GM23248 (cell line): ENCODE measurements around the gene DPM1. TPM values are rescaled to one million over a fixed set of nuclear protein-coding genes. Genes with fewer than 3 reads are reported as not detected.

Experiments used
- DNase-seq: peaks from one replicate; pipeline ENCODE4 v3.0.0-alpha.2; 2015
- H2AFZ ChIP-seq: fragments of 200-600 bp; sonication (generic); 2 replicates; pipeline ENCODE4 v1.6.1; 2016; ENCODE audit warnings: antibody characterized with exemption
- H3F3A ChIP-seq: fragments of 200-600 bp; sonication (generic); 2 replicates; pipeline ENCODE4 v1.6.1; 2016; ENCODE audit warnings: mild to moderate bottlenecking, antibody characterized with exemption, mixed run types; ENCODE audit not compliant: insufficient read depth
- H3K27ac ChIP-seq: fragments of 200-600 bp; sonication (generic); 2 replicates; pipeline ENCODE4 v1.5.1; 2016; ENCODE audit warnings: mild to moderate bottlenecking
- H3K27me3 ChIP-seq: fragments of 200-600 bp; sonication (generic); replicated peaks from 2 replicates; pipeline ENCODE4 v1.6.1; 2016; ENCODE audit warnings: mild to moderate bottlenecking; ENCODE audit not compliant: insufficient read depth
- H3K36me3 ChIP-seq: fragments of 200-600 bp; sonication (generic); 2 replicates; pipeline ENCODE4 v1.6.1; 2016; ENCODE audit warnings: low read depth, mild to moderate bottlenecking
- H3K4me1 ChIP-seq: fragments of 200-600 bp; sonication (generic); 2 replicates; pipeline ENCODE4 v1.6.1; 2016; ENCODE audit warnings: mild to moderate bottlenecking; ENCODE audit not compliant: insufficient read depth
- H3K4me2 ChIP-seq: fragments of 200-600 bp; sonication (generic); one replicate; pipeline ENCODE4 v1.6.1; 2016; ENCODE audit warnings: mild to moderate bottlenecking; ENCODE audit not compliant: unreplicated experiment
- H3K4me3 ChIP-seq: fragments of 200-600 bp; sonication (generic); 2 replicates; pipeline ENCODE4 v1.5.1; 2016; ENCODE audit warnings: mild to moderate bottlenecking
- H3K79me2 ChIP-seq: fragments of 200-600 bp; sonication (generic); 2 replicates; pipeline ENCODE4 v1.6.1; 2016; ENCODE audit warnings: mild to moderate bottlenecking; ENCODE audit not compliant: insufficient read depth
- H3K9ac ChIP-seq: fragments of 200-600 bp; sonication (generic); 2 replicates; pipeline ENCODE4 v1.6.1; 2016; ENCODE audit warnings: mild to moderate bottlenecking
- H3K9me2 ChIP-seq: fragments of 200-600 bp; sonication (generic); 2 replicates; pipeline ENCODE4 v1.6.1; 2016; ENCODE audit warnings: mixed run types, mild to moderate bottlenecking, moderate library complexity; ENCODE audit not compliant: insufficient read depth
- H3K9me3 ChIP-seq: fragments of 200-600 bp; sonication (generic); one replicate; pipeline ENCODE4 v1.6.1; 2017; ENCODE audit warnings: low read depth
- H4K20me1 ChIP-seq: fragments of 200-600 bp; sonication (generic); 2 replicates; pipeline ENCODE4 v1.6.0; 2016; ENCODE audit not compliant: insufficient read depth
- EZH2 ChIP-seq: fragments of 200-600 bp; sonication (generic); IDR thresholded peaks from 2 replicates; pipeline ENCODE4 v1.6.1; 2018; ENCODE audit warnings: antibody characterized with exemption, mild to moderate bottlenecking; ENCODE audit not compliant: insufficient read depth, poor library complexity, severe bottlenecking
- EZH2phosphoT487 ChIP-seq: fragments of 200-600 bp; sonication (generic); IDR thresholded peaks from 2 replicates; pipeline ENCODE4 v1.6.1; 2018; ENCODE audit warnings: antibody characterized with exemption, moderate library complexity, mild to moderate bottlenecking, low read depth; ENCODE audit not compliant: insufficient read depth
- WGBS, 2 experiments: methylation state at CpG; one replicate each; pipeline ENCODE4 v1.1.6; 2015 to 2017; ENCODE audit warnings: low lambda C conversion rate in 2 of 2, low coverage in 1 of 2; ENCODE audit errors: missing lambda C conversion rate in 2 of 2; 5-methylcytosine and 5-hydroxymethylcytosine counted together
- in situ Hi-C: fragments of 300-500 bp; cut with MboI; formaldehyde crosslinking; loops from 2 replicates; pipeline ENCODE4 v1.15.0; 2020
- polyA plus RNA-seq: library from polyadenylated mRNA; unstranded; fragments of >200 nt; fragmentation: Nextera tagmentation; extraction: Ambion mirVana; gene quantifications from 2 replicates; pipeline ENCODE4 v1.2.1, GENCODE V29; 2016
- total RNA-seq: library from RNA; depleted of rRNA; stranded (reverse); fragments of >200 nt; shearing (Covaris generic); gene quantifications from 2 replicates; pipeline ENCODE4 v1.2.3, GENCODE V29; 2014

Gene DPM1
- total and polyA plus RNA-seq, 2 experiments from 2014 or later, result 93.1 to 127 TPM

GRCh38 chr20:50904067-50904570, 54.2 kb downstream of the DPM1 start:
- H3F3A ChIP-seq, result peaks cover 45% of the 10 kb centered on the region
- 80 to 81% methylated on average over 6 of the region's 6 CpGs for WGBS, 2 experiments
- no peaks in the 10 kb centered on the region for H3K9me2 ChIP-seq
- no peak overlapping the region for H3K4me3 ChIP-seq
- H2AFZ ChIP-seq, result no peak overlapping the region
- H3K4me2 ChIP-seq, result no peak overlapping the region
- H3K79me2 ChIP-seq, result peaks cover 100% of the 10 kb centered on the region
- H4K20me1 ChIP-seq, result peaks cover 13% of the 10 kb centered on the region; the same call in 1 of the 2 replicates
- in situ Hi-C loops, result no loop called here
- TF ChIP-seq EZH2phosphoT487, result no peak
- no peak for TF ChIP-seq EZH2
- peaks cover 31% of the 10 kb centered on the region for H3K36me3 ChIP-seq
- H3K9me3 ChIP-seq, result no peaks in the 10 kb centered on the region
- H3K27me3 ChIP-seq, result no peaks in the 10 kb centered on the region
- H3K9ac ChIP-seq, result no peak overlapping the region
- DNase-seq, result no peak
- no peaks in the 10 kb centered on the region; the same call in 1 of the 2 replicates for H3K4me1 ChIP-seq
- H3K27ac ChIP-seq, result no peak overlapping the region

GRCh38 chr20:50903353-50904051, 54.8 kb downstream of the DPM1 start:
- 83 to 84% methylated on average over 8 of the region's 8 CpGs for WGBS, 2 experiments
- Histone ChIP-seq H3K9me3 (no peaks in the 10 kb centered on the region), H3K9me2 (no peaks in the 10 kb centered on the region), H3K27ac (no peak overlapping the region), H3F3A (peaks cover 39% of the 10 kb centered on the region), H2AFZ (no peak overlapping the region), H3K36me3 (peaks cover 37% of the 10 kb centered on the region), H3K27me3 (no peaks in the 10 kb centered on the region), H3K79me2 (peaks cover 100% of the 10 kb centered on the region), H4K20me1 (peaks cover 13% of the 10 kb centered on the region; the same call in 1 of the 2 replicates), H3K9ac (no peak overlapping the region), H3K4me3 (no peak overlapping the region), H3K4me1 (no peaks in the 10 kb centered on the region), H3K4me2 (no peak overlapping the region)
- TF ChIP-seq EZH2phosphoT487 (no peak), EZH2 (no peak)
- in situ Hi-C loops, result no loop called here
- DNase-seq, result no peak

- in situ Hi-C loops, result no loop called here
- Histone ChIP-seq H3K4me1 (no peaks in the 10 kb centered on the region), H4K20me1 (peaks cover 13% of the 10 kb centered on the region; the same call in 1 of the 2 replicates), H3K27me3 (no peaks in the 10 kb centered on the region), H3F3A (peaks cover 26% of the 10 kb centered on the region), H3K4me3 (no peak overlapping the region), H3K36me3 (peaks cover 55% of the 10 kb centered on the region), H3K27ac (no peak overlapping the region), H3K79me2 (peaks cover 100% of the 10 kb centered on the region), H2AFZ (no peak overlapping the region), H3K4me2 (no peak overlapping the region), H3K9me3 (no peaks in the 10 kb centered on the region), H3K9ac (no peak overlapping the region), H3K9me2 (no peaks in the 10 kb centered on the region)
- TF ChIP-seq EZH2, result no peak
- TF ChIP-seq EZH2phosphoT487, result no peak
- WGBS, 2 experiments, result 98 to 100% methylated on average over 1 of the region's 1 CpG
- no peak for DNase-seq
These were observed 57.0 kb downstream of the DPM1 start for GRCh38 chr20:50901301-50901700.

GRCh38 chr20:50900261-50900660, 58.1 kb downstream of the DPM1 start:
- Histone ChIP-seq H3K27ac (no peak overlapping the region), H3K4me1 (no peaks in the 10 kb centered on the region), H4K20me1 (peaks cover 11% of the 10 kb centered on the region; the same call in 1 of the 2 replicates), H3K9ac (no peak overlapping the region), H3K27me3 (no peaks in the 10 kb centered on the region), H3K4me2 (no peak overlapping the region), H3K9me2 (no peaks in the 10 kb centered on the region), H3F3A (peaks cover 16% of the 10 kb centered on the region; the same call in 1 of the 2 replicates), H3K4me3 (no peak overlapping the region), H2AFZ (no peak overlapping the region), H3K79me2 (peaks cover 100% of the 10 kb centered on the region), H3K36me3 (peaks cover 55% of the 10 kb centered on the region), H3K9me3 (no peaks in the 10 kb centered on the region)
- no peak for TF ChIP-seq EZH2
- TF ChIP-seq EZH2phosphoT487, result no peak
- 97 to 99% methylated on average over 7 of the region's 7 CpGs for WGBS, 2 experiments
- DNase-seq, result no peak
- in situ Hi-C loops, result no loop called here
